ENCODE results near the gene KLHL12. TPM values are rescaled to one million over a fixed set of nuclear protein-coding genes. Genes with fewer than 3 reads are reported as not detected.

KLHL12 gene
- polyA plus RNA-seq, 1 experiment = 54.2 TPM

DNA sequence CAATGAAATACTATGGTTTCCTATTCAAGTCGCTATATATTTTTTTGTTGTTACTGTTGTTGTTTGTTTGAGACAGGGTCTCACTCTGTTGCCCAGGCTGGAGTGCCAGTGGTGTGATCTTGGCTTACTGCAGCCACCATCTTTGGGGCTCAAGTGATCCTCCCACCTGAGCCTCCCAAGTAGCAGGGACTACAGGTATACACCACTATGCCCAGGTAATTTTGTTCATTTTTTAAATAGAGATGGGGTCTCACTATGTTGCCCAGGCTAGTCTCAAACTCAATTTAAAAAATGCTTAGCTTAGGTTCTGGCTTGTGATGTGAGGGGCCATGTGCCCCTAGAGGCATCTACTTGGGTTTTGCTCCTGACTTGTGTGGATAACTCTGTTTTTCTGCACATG, 47.9 kb downstream of the KLHL12 start:
- no peak for DNase-seq (ENCODE audit: low read depth, low spot score)
- TF ChIP-seq, protein P1, sequence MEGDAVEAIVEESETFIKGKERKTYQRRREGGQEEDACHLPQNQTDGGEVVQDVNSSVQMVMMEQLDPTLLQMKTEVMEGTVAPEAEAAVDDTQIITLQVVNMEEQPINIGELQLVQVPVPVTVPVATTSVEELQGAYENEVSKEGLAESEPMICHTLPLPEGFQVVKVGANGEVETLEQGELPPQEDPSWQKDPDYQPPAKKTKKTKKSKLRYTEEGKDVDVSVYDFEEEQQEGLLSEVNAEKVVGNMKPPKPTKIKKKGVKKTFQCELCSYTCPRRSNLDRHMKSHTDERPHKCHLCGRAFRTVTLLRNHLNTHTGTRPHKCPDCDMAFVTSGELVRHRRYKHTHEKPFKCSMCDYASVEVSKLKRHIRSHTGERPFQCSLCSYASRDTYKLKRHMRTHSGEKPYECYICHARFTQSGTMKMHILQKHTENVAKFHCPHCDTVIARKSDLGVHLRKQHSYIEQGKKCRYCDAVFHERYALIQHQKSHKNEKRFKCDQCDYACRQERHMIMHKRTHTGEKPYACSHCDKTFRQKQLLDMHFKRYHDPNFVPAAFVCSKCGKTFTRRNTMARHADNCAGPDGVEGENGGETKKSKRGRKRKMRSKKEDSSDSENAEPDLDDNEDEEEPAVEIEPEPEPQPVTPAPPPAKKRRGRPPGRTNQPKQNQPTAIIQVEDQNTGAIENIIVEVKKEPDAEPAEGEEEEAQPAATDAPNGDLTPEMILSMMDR (IDR thresholded peaks at IDR 0.05; ENCODE audit: low read depth, low read length) = no peak
- Histone ChIP-seq H3K9me3 (ENCODE audit: control insufficient read depth, insufficient read depth, low read length) (no peaks in the 10 kb centered on the region), H3K4me3 (ENCODE audit: low read depth, low read length) (no peak overlapping the region), H3K27ac (ENCODE audit: low read depth, low read length) (no peak overlapping the region), H3K27me3 (ENCODE audit: control insufficient read depth, insufficient read depth, low read length) (no peaks in the 10 kb centered on the region)
- CTCF ChIA-PET = no interaction called here
- POLR2A ChIA-PET = no interaction called here

DNA sequence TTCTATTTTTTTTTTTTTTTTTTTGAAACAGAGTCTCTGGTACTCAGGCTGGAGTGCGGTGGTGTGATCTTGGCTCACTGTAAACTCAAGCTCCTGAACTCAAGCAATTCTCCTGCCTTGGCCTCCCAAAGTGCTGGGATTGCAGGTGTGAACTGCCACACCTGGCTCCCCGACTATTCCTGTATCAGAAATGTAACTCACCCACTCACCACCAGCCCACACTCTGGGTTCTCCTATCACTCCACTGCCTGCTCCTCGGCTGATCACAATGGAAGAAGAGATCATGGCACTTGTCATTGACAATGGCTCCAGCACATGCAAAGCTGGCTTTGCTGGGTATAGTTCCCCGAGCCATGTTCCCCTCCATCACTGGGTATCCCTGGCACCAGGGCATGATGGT, 54.0 kb downstream of the KLHL12 start:
- no peaks in the 10 kb centered on the region for H3K9me3 ChIP-seq (ENCODE audit: control insufficient read depth, insufficient read depth, low read length)
- H3K4me3 ChIP-seq (ENCODE audit: low read depth, low read length) = no peak overlapping the region
- TF ChIP-seq, protein P1 (IDR thresholded peaks at IDR 0.05; ENCODE audit: low read depth, low read length) = no peak
- ChIA-PET CTCF (no interaction called here), POLR2A (no interaction called here)
- DNase-seq (ENCODE audit: low read depth, low spot score) = no peak
- H3K27me3 ChIP-seq (ENCODE audit: control insufficient read depth, insufficient read depth, low read length) = peaks cover 2% of the 10 kb centered on the region
- H3K27ac ChIP-seq (ENCODE audit: low read depth, low read length) = no peak overlapping the region

DNA sequence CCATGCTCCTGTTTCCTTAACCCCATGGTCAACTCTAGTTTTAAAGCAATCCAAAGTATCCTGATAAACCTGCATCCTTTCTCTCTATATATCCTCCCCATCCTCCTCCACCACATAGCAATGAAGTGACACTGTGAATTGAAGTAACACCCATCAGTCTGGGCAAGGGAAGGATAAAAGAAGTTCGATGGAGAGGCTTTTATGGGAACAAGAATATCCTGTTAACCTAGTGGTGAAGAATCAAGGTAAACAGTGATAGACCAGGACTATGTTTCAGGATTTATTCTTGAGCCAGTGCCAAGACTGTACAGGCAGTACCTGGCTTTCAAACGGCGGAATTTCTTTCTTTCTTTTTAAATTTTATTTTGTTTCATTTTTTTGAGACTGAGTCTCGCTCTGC, 55.7 kb downstream of the KLHL12 start:
- POLR2A ChIA-PET = no interaction called here
- H3K27ac ChIP-seq (ENCODE audit: low read depth, low read length) = no peak overlapping the region
- CTCF ChIA-PET = no interaction called here
- H3K9me3 ChIP-seq (ENCODE audit: control insufficient read depth, insufficient read depth, low read length) = no peaks in the 10 kb centered on the region
- no peak for DNase-seq (ENCODE audit: low read depth, low spot score)
- H3K27me3 ChIP-seq (ENCODE audit: control insufficient read depth, insufficient read depth, low read length) = peaks cover 2% of the 10 kb centered on the region
- TF ChIP-seq, protein P1 (IDR thresholded peaks at IDR 0.05; ENCODE audit: low read depth, low read length) = no peak
- H3K4me3 ChIP-seq (ENCODE audit: low read depth, low read length) = no peak overlapping the region

DNA sequence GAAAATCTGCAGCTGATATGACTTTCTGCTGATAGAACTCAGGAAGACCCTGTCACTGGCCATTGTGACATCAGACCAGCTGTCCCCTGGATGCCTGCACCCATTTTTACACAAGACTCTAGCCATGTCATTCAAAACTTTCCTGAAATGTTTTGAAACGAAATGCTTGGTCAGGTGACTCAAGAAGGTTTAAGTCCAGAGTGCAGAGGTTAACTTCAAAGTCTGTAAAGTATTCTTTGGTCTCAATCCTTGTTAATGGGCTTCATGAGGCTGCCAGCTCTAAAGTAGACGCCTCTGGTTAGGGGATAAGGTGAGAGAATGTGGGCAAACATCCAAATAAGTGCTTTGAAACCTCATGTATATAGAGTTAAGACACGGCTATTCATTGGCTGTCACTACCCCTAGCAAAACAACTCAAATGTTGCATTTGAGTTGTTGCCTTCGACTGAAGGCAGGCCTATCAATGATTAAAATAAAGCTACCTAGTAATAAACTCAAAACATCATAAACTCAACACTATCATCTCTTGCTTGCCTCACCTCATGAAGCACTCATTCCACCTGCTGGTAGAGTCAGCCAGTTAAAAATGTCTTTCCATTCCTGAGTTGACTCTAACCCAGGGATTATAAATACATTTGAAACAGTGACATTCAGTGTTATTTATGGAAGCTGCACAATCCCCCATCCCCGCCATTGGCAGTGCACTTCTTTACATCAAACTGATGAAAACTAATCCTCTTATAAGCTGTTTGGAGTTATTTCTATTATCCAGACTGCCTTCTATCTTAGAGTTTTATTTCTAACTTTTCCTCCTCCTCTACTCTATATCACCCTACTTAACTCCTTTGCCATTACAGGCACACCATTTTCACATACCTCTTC, 64.1 kb downstream of the KLHL12 start:
- Histone ChIP-seq H3K27me3 (ENCODE audit: control insufficient read depth, insufficient read depth, low read length) (peaks cover 8% of the 10 kb centered on the region), H3K27ac (ENCODE audit: low read depth, low read length) (no peak overlapping the region), H3K4me3 (ENCODE audit: low read depth, low read length) (no peak overlapping the region), H3K9me3 (ENCODE audit: control insufficient read depth, insufficient read depth, low read length) (no peaks in the 10 kb centered on the region)
- TF ChIP-seq, protein P1 (IDR thresholded peaks at IDR 0.05; ENCODE audit: low read depth, low read length) = no peak
- CTCF ChIA-PET = interaction anchor here (1.6 kb wide), 1 partner anchor 10 kb away, joined by 5 read pairs; no protein-coding TSS in a partner anchor
- POLR2A ChIA-PET = no interaction called here
- DNase-seq (ENCODE audit: low read depth, low spot score) = no peak

DNA sequence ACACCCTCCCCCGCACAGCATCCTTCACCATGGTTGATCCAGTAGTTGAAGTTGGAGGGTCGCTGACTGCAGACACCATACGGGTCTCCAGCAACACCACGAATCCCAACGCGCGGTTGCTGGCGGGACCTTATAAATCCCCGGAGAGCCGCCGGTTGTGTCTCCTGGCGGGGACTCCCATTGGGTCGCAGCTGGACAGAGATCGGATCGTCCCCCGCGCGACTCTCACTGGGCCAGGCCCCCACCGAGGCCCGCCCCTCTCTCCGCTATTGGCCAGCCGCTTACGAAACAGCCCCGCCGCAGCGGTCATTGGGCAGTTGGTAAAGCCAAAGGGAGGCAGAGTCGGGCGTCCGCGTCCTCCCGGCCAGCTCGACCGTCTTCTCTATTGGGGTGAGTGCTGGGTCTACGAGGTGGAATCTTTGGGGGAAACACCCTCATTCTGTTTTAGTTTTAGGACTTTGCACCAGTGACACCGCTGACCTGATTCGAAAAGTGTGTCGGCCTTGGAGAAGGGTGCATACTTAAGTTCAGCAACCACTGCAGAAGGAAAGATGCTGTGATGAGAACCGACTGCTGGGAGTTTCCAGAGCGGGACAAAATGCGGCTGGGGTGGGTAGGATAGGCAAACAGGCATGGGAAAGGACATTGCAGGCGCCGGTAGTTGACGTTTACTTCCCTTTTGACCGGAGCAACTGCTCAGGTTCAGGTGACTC, 65.5 kb downstream of the KLHL12 start:
- ChIA-PET CTCF (interaction anchor here (0.6 to 1.6 kb wide), 2 partner anchors 9 to 89 kb away, joined by 5 to 7 read pairs; no protein-coding TSS in a partner anchor), POLR2A (interaction anchor here (0.7 to 2.6 kb wide), 2 partner anchors 51 to 514 kb away, joined by 3 to 10 read pairs; partner anchors contain the start of gene PCAT6)
- Histone ChIP-seq H3K27me3 (ENCODE audit: control insufficient read depth, insufficient read depth, low read length) (peaks cover 8% of the 10 kb centered on the region), H3K4me3 (ENCODE audit: low read depth, low read length) (peak overlapping the region; percentile 74), H3K9me3 (ENCODE audit: control insufficient read depth, insufficient read depth, low read length) (no peaks in the 10 kb centered on the region), H3K27ac (ENCODE audit: low read depth, low read length) (peak overlapping the region; percentile 11)
- TF ChIP-seq, protein P1 (IDR thresholded peaks at IDR 0.05; ENCODE audit: low read depth, low read length) = no peak
- peak; percentile 55 for DNase-seq (ENCODE audit: low read depth, low spot score)
